WERI-Rb-1 (cell line): Measurements from ENCODE around the gene TMEM35B.
"Not testable (repeated sequence)": the region's sequence is repeated elsewhere in the genome, so short reads cannot be mapped to it uniquely, and the experiment has no call there.

Source experiments
- DNase-seq: peaks from one replicate; pipeline ENCODE4 v3.0.0-alpha.2; 2020
- H3K27ac ChIP-seq: fragments of 250-450 bp; sonication (Bioruptor Pico); 2 replicates; pipeline ENCODE4 v1.5.1; 2020; ENCODE audit warnings: mild to moderate bottlenecking, moderate library complexity
- H3K27me3 ChIP-seq: fragments of 250-450 bp; sonication (Bioruptor Pico); 2 replicates; pipeline ENCODE4 v1.5.1; 2021; ENCODE audit warnings: mild to moderate bottlenecking, low read depth, moderate library complexity; ENCODE audit not compliant: insufficient read depth, severe bottlenecking
- H3K36me3 ChIP-seq: fragments of 250-450 bp; sonication (Bioruptor Pico); 2 replicates; pipeline ENCODE4 v1.5.1; 2020; ENCODE audit warnings: mild to moderate bottlenecking, moderate library complexity
- H3K4me3 ChIP-seq: 2 replicates; pipeline ENCODE4 v1.5.1; 2011; ENCODE audit warnings: low read depth, mild to moderate bottlenecking, control low read depth, low read length
- H3K9me3 ChIP-seq: fragments of 250-450 bp; sonication (Bioruptor Pico); 2 replicates; pipeline ENCODE4 v1.5.1; 2021; ENCODE audit warnings: mild to moderate bottlenecking, moderate library complexity; ENCODE audit not compliant: severe bottlenecking
- CTCF ChIP-seq: IDR thresholded peaks from 2 replicates; pipeline ENCODE4 v1.5.1; 2011; ENCODE audit warnings: low read depth, mild to moderate bottlenecking, control low read depth, inconsistent platforms, low read length

The TMEM35B gene

GRCh38 chr1:34988581-34988980, 3.4 kb upstream of the TMEM35B start:
- H3K4me3 ChIP-seq: no peak overlapping the region
- no peaks in the 10 kb centered on the region for H3K36me3 ChIP-seq
- H3K9me3 ChIP-seq: no peaks in the 10 kb centered on the region
- H3K27ac ChIP-seq: no peak overlapping the region
- H3K27me3 ChIP-seq: no peaks in the 10 kb centered on the region
- no peak for TF ChIP-seq CTCF
- DNase-seq: no peak

GRCh38 chr1:34988147-34988546, 3.0 kb upstream of the TMEM35B start:
- no peak for DNase-seq
- no peak overlapping the region for H3K27ac ChIP-seq
- TF ChIP-seq CTCF: no peak
- no peak overlapping the region for H3K4me3 ChIP-seq
- no peaks in the 10 kb centered on the region for H3K36me3 ChIP-seq
- no peaks in the 10 kb centered on the region for H3K27me3 ChIP-seq
- no peaks in the 10 kb centered on the region for H3K9me3 ChIP-seq

- H3K36me3 ChIP-seq: peaks cover 3% of the 10 kb centered on the region; the same call in 1 of the 2 replicates
- no peaks in the 10 kb centered on the region for H3K9me3 ChIP-seq
- no peak for DNase-seq
- no peak overlapping the region for H3K27ac ChIP-seq
- no peaks in the 10 kb centered on the region for H3K27me3 ChIP-seq
- no peak overlapping the region for H3K4me3 ChIP-seq
- no peak for TF ChIP-seq CTCF
Observed at GRCh38 chr1:34987018-34987417, 1.9 kb upstream of the TMEM35B start.

GRCh38 chr1:34985609-34985904, 410 bp upstream of the TMEM35B start:
- peak overlapping the region; percentile 90 for H3K27ac ChIP-seq
- peak overlapping the region; percentile 82 for H3K4me3 ChIP-seq
- H3K36me3 ChIP-seq, H3K27me3 ChIP-seq, DNase-seq, H3K9me3 ChIP-seq: not testable (repeated sequence)

GRCh38 chr1:34984435-34984792, 733 bp downstream of the TMEM35B start:
- Histone ChIP-seq H3K27ac (peak overlapping the region; percentile 90), H3K9me3 (no peaks in the 10 kb centered on the region), H3K27me3 (no peaks in the 10 kb centered on the region), H3K36me3 (peaks cover 3% of the 10 kb centered on the region; the same call in 1 of the 2 replicates), H3K4me3 (peak overlapping the region; percentile 82)
- peak; percentile 68 for DNase-seq
- no peak for TF ChIP-seq CTCF

- H3K27me3 ChIP-seq: no peaks in the 10 kb centered on the region
- DNase-seq: peak; percentile 65
- peak overlapping the region; percentile 82 for H3K4me3 ChIP-seq
- H3K36me3 ChIP-seq: peaks cover 3% of the 10 kb centered on the region; the same call in 1 of the 2 replicates
- no peaks in the 10 kb centered on the region for H3K9me3 ChIP-seq
- TF ChIP-seq CTCF: no peak
- H3K27ac ChIP-seq: peak overlapping the region; percentile 90
Observed at GRCh38 chr1:34983700-34984355, 1.3 kb downstream of the TMEM35B start.
